Body of pancreas (tissue), 4 donors: ENCODE results near the gene RUFY1.

Source experiments
- POLR2A ChIP-seq, 3 donors: fragments of 450-650 bp; IDR thresholded peaks; one replicate each; pipeline ENCODE4 v1.6.1; 2016; ENCODE audit warnings: antibody characterized with exemption in 3 of 3, mild to moderate bottlenecking in 2 of 3
- TF ChIP-seq, protein P1 (sequence below), 7 experiments: fragments of 450-650 bp in 4 of 7; fragments of 200-600 bp in 3 of 7; sonication (generic) in 3 of 7; IDR thresholded peaks; one replicate each; pipeline ENCODE4 v1.5.1; 2016 to 2019; ENCODE audit warnings: antibody characterized with exemption in 7 of 7

DNA sequence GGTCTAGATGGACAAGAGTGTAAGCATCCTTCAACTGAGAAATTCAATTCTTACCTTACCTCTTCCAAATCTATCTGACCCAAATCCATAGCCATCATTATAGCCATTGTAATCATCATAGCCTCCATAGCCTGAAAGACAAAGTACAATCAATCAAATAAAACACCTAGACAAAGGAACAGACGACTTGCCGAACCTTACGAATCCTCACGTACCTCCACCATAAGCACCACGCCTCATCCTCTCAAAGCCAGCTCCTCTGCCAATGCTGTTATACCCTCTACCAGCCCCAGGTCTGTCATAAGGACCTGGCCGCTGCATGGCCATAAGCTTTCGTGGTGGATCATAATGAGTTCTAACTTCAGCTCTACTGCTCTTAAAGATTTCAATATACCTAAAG is 67.6 kb downstream of the RUFY1 start:
- TF ChIP-seq, protein P1, sequence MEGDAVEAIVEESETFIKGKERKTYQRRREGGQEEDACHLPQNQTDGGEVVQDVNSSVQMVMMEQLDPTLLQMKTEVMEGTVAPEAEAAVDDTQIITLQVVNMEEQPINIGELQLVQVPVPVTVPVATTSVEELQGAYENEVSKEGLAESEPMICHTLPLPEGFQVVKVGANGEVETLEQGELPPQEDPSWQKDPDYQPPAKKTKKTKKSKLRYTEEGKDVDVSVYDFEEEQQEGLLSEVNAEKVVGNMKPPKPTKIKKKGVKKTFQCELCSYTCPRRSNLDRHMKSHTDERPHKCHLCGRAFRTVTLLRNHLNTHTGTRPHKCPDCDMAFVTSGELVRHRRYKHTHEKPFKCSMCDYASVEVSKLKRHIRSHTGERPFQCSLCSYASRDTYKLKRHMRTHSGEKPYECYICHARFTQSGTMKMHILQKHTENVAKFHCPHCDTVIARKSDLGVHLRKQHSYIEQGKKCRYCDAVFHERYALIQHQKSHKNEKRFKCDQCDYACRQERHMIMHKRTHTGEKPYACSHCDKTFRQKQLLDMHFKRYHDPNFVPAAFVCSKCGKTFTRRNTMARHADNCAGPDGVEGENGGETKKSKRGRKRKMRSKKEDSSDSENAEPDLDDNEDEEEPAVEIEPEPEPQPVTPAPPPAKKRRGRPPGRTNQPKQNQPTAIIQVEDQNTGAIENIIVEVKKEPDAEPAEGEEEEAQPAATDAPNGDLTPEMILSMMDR (IDR thresholded peaks at IDR 0.05), result no peak
- no peak for TF ChIP-seq POLR2A (IDR thresholded peaks at IDR 0.05)
